ENCODE measurements around the gene SGMS1. TPM values are rescaled to one million over a fixed set of nuclear protein-coding genes. Genes with fewer than 3 reads are reported as not detected.

SGMS1 gene
- polyA plus RNA-seq, 1 donor (not counting 4 experiments of a cell fraction or from before 2014, with no cell fraction given), result 18.3 TPM

GRCh38 chr10:50403074-50403473, 220.7 kb downstream of the SGMS1 start:
- Histone ChIP-seq H3K27ac (ENCODE audit: control insufficient read depth, insufficient read depth, low read length) (no peak overlapping the region), H4K20me1 (ENCODE audit: control insufficient read depth, extremely low read depth, insufficient read depth, low read length) (no peaks in the 10 kb centered on the region), H3K9ac (ENCODE audit: control insufficient read depth, extremely low read depth, insufficient read depth, low read length) (no peak overlapping the region), H3K79me2 (ENCODE audit: control insufficient read depth, insufficient read depth, low read length) (peaks cover 32% of the 10 kb centered on the region), H3K9me1 (ENCODE audit: control insufficient read depth, extremely low read depth, insufficient read depth, low read length) (peaks cover 3% of the 10 kb centered on the region), H3K27me3 (ENCODE audit: control insufficient read depth, extremely low read depth, insufficient read depth, low read length) (no peaks in the 10 kb centered on the region), H2AFZ (ENCODE audit: control insufficient read depth, low read length) (no peak overlapping the region), H3K4me2 (ENCODE audit: control insufficient read depth, extremely low read depth, insufficient read depth, low read depth, low read length) (no peak overlapping the region), H3K4me3 (ENCODE audit: control insufficient read depth in 2 of 3, extremely low read depth in 1 of 3, insufficient read depth in 2 of 3, low read depth in 1 of 3, low read length in 3 of 3) (no peak overlapping the region), H3K9me3 (ENCODE audit: control insufficient read depth, low read depth, low read length) (no peaks in the 10 kb centered on the region), H3K4me1 (ENCODE audit: control insufficient read depth, extremely low read depth, insufficient read depth, low read length) (peaks cover 23% of the 10 kb centered on the region), H3K36me3 (ENCODE audit: control insufficient read depth in 2 of 2, extremely low read depth in 1 of 2, insufficient read depth in 2 of 2, low read length in 2 of 2) (no peaks in the 10 kb centered on the region)
- FAIRE-seq (no peak), DNase-seq (ENCODE audit: low read depth, low spot score) (no peak)
- no peak for TF ChIP-seq EZH2 (IDR thresholded peaks at IDR 0.05; ENCODE audit: low read length)
- dilution Hi-C loops (cut with MboI; ENCODE audit: extremely low pct_ligation_motif_present, low sequenced_read_pairs), result no loop called here

- Histone ChIP-seq H3K9me1 (ENCODE audit: control insufficient read depth, extremely low read depth, insufficient read depth, low read length) (peaks cover 3% of the 10 kb centered on the region), H3K9me3 (ENCODE audit: control insufficient read depth, low read depth, low read length) (no peaks in the 10 kb centered on the region), H3K9ac (ENCODE audit: control insufficient read depth, extremely low read depth, insufficient read depth, low read length) (no peak overlapping the region), H3K79me2 (ENCODE audit: control insufficient read depth, insufficient read depth, low read length) (peaks cover 33% of the 10 kb centered on the region), H2AFZ (ENCODE audit: control insufficient read depth, low read length) (no peak overlapping the region), H3K4me2 (ENCODE audit: control insufficient read depth, extremely low read depth, insufficient read depth, low read depth, low read length) (no peak overlapping the region), H3K36me3 (ENCODE audit: control insufficient read depth in 2 of 2, extremely low read depth in 1 of 2, insufficient read depth in 2 of 2, low read length in 2 of 2) (no peaks in the 10 kb centered on the region), H3K27ac (ENCODE audit: control insufficient read depth, insufficient read depth, low read length) (no peak overlapping the region), H3K27me3 (ENCODE audit: control insufficient read depth, extremely low read depth, insufficient read depth, low read length) (no peaks in the 10 kb centered on the region), H3K4me1 (ENCODE audit: control insufficient read depth, extremely low read depth, insufficient read depth, low read length) (peaks cover 18% of the 10 kb centered on the region), H3K4me3 (ENCODE audit: control insufficient read depth in 2 of 3, extremely low read depth in 1 of 3, insufficient read depth in 2 of 3, low read depth in 1 of 3, low read length in 3 of 3) (no peak overlapping the region), H4K20me1 (ENCODE audit: control insufficient read depth, extremely low read depth, insufficient read depth, low read length) (no peaks in the 10 kb centered on the region)
- FAIRE-seq, result no peak
- dilution Hi-C loops (cut with MboI; ENCODE audit: extremely low pct_ligation_motif_present, low sequenced_read_pairs), result no loop called here
- DNase-seq (ENCODE audit: low read depth, low spot score), result no peak
- no peak for TF ChIP-seq CTCF (optimal IDR thresholded peaks at IDR 0.05 in 1 of 3, IDR thresholded peaks at IDR 0.05 in 1 of 3, conservative IDR thresholded peaks at IDR 0.05 in 1 of 3; ENCODE audit: extremely low read depth in 1 of 3, insufficient read depth in 2 of 3, low read length in 3 of 3)
- TF ChIP-seq EZH2 (IDR thresholded peaks at IDR 0.05; ENCODE audit: low read length), result no peak
Measured at GRCh38 chr10:50402466-50402865, 221.3 kb downstream of the SGMS1 start.

GRCh38 chr10:50400694-50401093, 223.1 kb downstream of the SGMS1 start:
- Histone ChIP-seq H3K79me2 (ENCODE audit: control insufficient read depth, insufficient read depth, low read length) (peaks cover 41% of the 10 kb centered on the region), H3K36me3 (ENCODE audit: control insufficient read depth in 2 of 2, extremely low read depth in 1 of 2, insufficient read depth in 2 of 2, low read length in 2 of 2) (no peaks in the 10 kb centered on the region), H3K9ac (ENCODE audit: control insufficient read depth, extremely low read depth, insufficient read depth, low read length) (no peak overlapping the region), H3K27ac (ENCODE audit: control insufficient read depth, insufficient read depth, low read length) (no peak overlapping the region), H3K27me3 (ENCODE audit: control insufficient read depth, extremely low read depth, insufficient read depth, low read length) (no peaks in the 10 kb centered on the region), H3K9me1 (ENCODE audit: control insufficient read depth, extremely low read depth, insufficient read depth, low read length) (peaks cover 5% of the 10 kb centered on the region), H3K4me3 (ENCODE audit: control insufficient read depth in 2 of 3, extremely low read depth in 1 of 3, insufficient read depth in 2 of 3, low read depth in 1 of 3, low read length in 3 of 3) (no peak overlapping the region), H3K4me2 (ENCODE audit: control insufficient read depth, extremely low read depth, insufficient read depth, low read depth, low read length) (no peak overlapping the region), H3K9me3 (ENCODE audit: control insufficient read depth, low read depth, low read length) (no peaks in the 10 kb centered on the region), H4K20me1 (ENCODE audit: control insufficient read depth, extremely low read depth, insufficient read depth, low read length) (no peaks in the 10 kb centered on the region), H3K4me1 (ENCODE audit: control insufficient read depth, extremely low read depth, insufficient read depth, low read length) (peaks cover 20% of the 10 kb centered on the region), H2AFZ (ENCODE audit: control insufficient read depth, low read length) (no peak overlapping the region)
- dilution Hi-C loops (cut with MboI; ENCODE audit: extremely low pct_ligation_motif_present, low sequenced_read_pairs), result no loop called here
- FAIRE-seq (no peak), DNase-seq (ENCODE audit: low read depth, low spot score) (no peak)
- no peak for TF ChIP-seq EZH2 (IDR thresholded peaks at IDR 0.05; ENCODE audit: low read length)
- TF ChIP-seq CTCF (optimal IDR thresholded peaks at IDR 0.05 in 1 of 3, IDR thresholded peaks at IDR 0.05 in 1 of 3, conservative IDR thresholded peaks at IDR 0.05 in 1 of 3; ENCODE audit: extremely low read depth in 1 of 3, insufficient read depth in 2 of 3, low read length in 3 of 3), result no peak
